SK-N-SH (cell line): Measurements from ENCODE around the gene TACC2. TPM values are rescaled to one million over a fixed set of nuclear protein-coding genes. Genes with fewer than 3 reads are reported as not detected.

Experiments used
- CTCF ChIA-PET: fragments of 300-600, 350-600 bp; formaldehyde crosslinking; extraction: SDS; loops from one replicate; lab custom pipeline; 2021; lab: Yijun Ruan, JAX
- POLR2A ChIA-PET: fragments of 350-600 bp; sonication (Branson Sonifier 250); formaldehyde crosslinking; extraction: SDS; loops from one replicate; lab custom pipeline; 2020; ENCODE audit warnings: antibody characterized with exemption, inconsistent platforms; lab: Yijun Ruan, JAX
- DNase-seq: peaks from one replicate; pipeline ENCODE4 v3.0.0; 2012
- H2AFZ ChIP-seq: fragments of 200-600 bp; sonication (generic); 2 replicates; pipeline ENCODE4 v1.8.1; 2016; ENCODE audit warnings: antibody characterized with exemption, mild to moderate bottlenecking, low read depth
- H3F3A ChIP-seq: fragments of 200-600 bp; sonication (generic); replicated peaks from 2 replicates; pipeline ENCODE3; 2016; ENCODE audit warnings: antibody characterized with exemption, mild to moderate bottlenecking; ENCODE audit not compliant: insufficient read depth
- H3K27ac ChIP-seq, 2 experiments: fragments of 200-500 bp in 1 of 2; fragments of 200-600 bp in 1 of 2; sonication (Bioruptor generic) in 1 of 2; sonication (generic), shearing (Covaris generic) in 1 of 2; 2 replicates each; pipeline versions ENCODE4 v1.5.1 to v1.6.1; 2014 to 2016; ENCODE audit warnings: low read depth in 2 of 2, inconsistent platforms in 1 of 2, low read length in 1 of 2, mild to moderate bottlenecking in 1 of 2, mixed read lengths in 1 of 2
- H3K27me3 ChIP-seq: fragments of 200-600 bp; sonication (generic), shearing (Covaris generic); 2 replicates; pipeline ENCODE4 v1.6.1; 2016; ENCODE audit warnings: mixed run types; ENCODE audit not compliant: insufficient read depth
- H3K36me3 ChIP-seq, 2 experiments: fragments of 200-500 bp in 1 of 2; fragments of 200-600 bp in 1 of 2; sonication (Bioruptor generic) in 1 of 2; sonication (generic) in 1 of 2; replicated peaks in 1 of 2; 2 replicates each; pipeline versions ENCODE3 to v1.5.1; 2014 to 2016; ENCODE audit warnings: low read length in 1 of 2, mild to moderate bottlenecking in 1 of 2; ENCODE audit not compliant: insufficient read depth in 2 of 2, control insufficient read depth in 1 of 2
- H3K4me1 ChIP-seq, 2 experiments: fragments of 200-500 bp in 1 of 2; fragments of 200-600 bp in 1 of 2; sonication (Bioruptor generic) in 1 of 2; sonication (generic), shearing (Covaris generic) in 1 of 2; 2 replicates each; pipeline versions ENCODE4 v1.5.1 to v1.6.1; 2014 to 2016; ENCODE audit warnings: low read depth in 1 of 2, low read length in 1 of 2, mixed run types in 1 of 2; ENCODE audit not compliant: insufficient read depth in 2 of 2, control insufficient read depth in 1 of 2
- H3K4me2 ChIP-seq: fragments of 200-600 bp; sonication (generic), shearing (Covaris generic); 2 replicates; pipeline ENCODE4 v1.6.1; 2017; ENCODE audit warnings: mixed run types
- H3K4me3 ChIP-seq, 2 experiments: fragments of 200-500 bp in 1 of 2; fragments of 200-600 bp in 1 of 2; sonication (Bioruptor generic) in 1 of 2; sonication (generic), shearing (Covaris generic) in 1 of 2; 2 replicates each; pipeline versions ENCODE4 v1.5.1 to v1.8.1; 2014 to 2016; ENCODE audit warnings: low read depth in 2 of 2, inconsistent platforms in 1 of 2, low read length in 1 of 2, mild to moderate bottlenecking in 1 of 2, mixed read lengths in 1 of 2, moderate library complexity in 1 of 2
- H3K79me2 ChIP-seq: fragments of 200-600 bp; sonication (generic); 2 replicates; pipeline ENCODE4 v1.8.1; 2017; ENCODE audit warnings: mild to moderate bottlenecking; ENCODE audit not compliant: insufficient read depth
- H3K9ac ChIP-seq: fragments of 200-600 bp; sonication (generic); 2 replicates; pipeline ENCODE4 v1.6.1; 2017; ENCODE audit warnings: mixed run types
- H3K9me2 ChIP-seq: fragments of 200-600 bp; sonication (generic); 2 replicates; pipeline ENCODE4 v1.6.1; 2017; ENCODE audit warnings: mixed run types
- H3K9me3 ChIP-seq: fragments of 200-600 bp; sonication (generic); 2 replicates; pipeline ENCODE4 v1.6.1; 2017; ENCODE audit warnings: mixed run types, mild to moderate bottlenecking, moderate library complexity
- H4K20me1 ChIP-seq: fragments of 200-600 bp; sonication (generic); 2 replicates; pipeline ENCODE4 v1.6.1; 2017; ENCODE audit warnings: mild to moderate bottlenecking, mixed run types; ENCODE audit not compliant: insufficient read depth
- CHD2 ChIP-seq: fragments of 150-350 bp; IDR thresholded peaks from 2 replicates; pipeline ENCODE4 v1.6.1; 2018; ENCODE audit warnings: low read length; ENCODE audit not compliant: partially characterized antibody
- CTCF ChIP-seq: fragments of 200-600 bp; sonication (generic); IDR thresholded peaks from 2 replicates; pipeline ENCODE4 v1.6.1; 2017; ENCODE audit warnings: antibody characterized with exemption, mild to moderate bottlenecking, moderate library complexity
- ELF1 ChIP-seq: IDR thresholded peaks from 2 replicates; pipeline ENCODE4 v1.4.0; 2012
- EP300 ChIP-seq, 2 experiments: IDR thresholded peaks; 2 replicates each; pipeline versions ENCODE4 v1.4.0 to v1.6.1; 2012; ENCODE audit warnings: borderline replicate concordance in 1 of 2, low read depth in 1 of 2, low read length in 1 of 2
- EZH2phosphoT487 ChIP-seq: fragments of 200-600 bp; sonication (generic); IDR thresholded peaks from 2 replicates; pipeline ENCODE4 v1.6.1; 2017; ENCODE audit warnings: low read depth, mixed run types, mild to moderate bottlenecking, antibody characterized with exemption, moderate library complexity, borderline replicate concordance
- FOSL2 ChIP-seq: IDR thresholded peaks from 2 replicates; pipeline ENCODE4 v1.4.0; 2012; ENCODE audit warnings: low read depth, mild to moderate bottlenecking, moderate library complexity, borderline replicate concordance
- FOXJ3 ChIP-seq: sonication (generic); formaldehyde crosslinking; IDR thresholded peaks from 2 replicates; pipeline ENCODE4 v1.5.1; 2020; ENCODE audit warnings: mild to moderate bottlenecking, missing genetic modification reagents
- FOXM1 ChIP-seq: IDR thresholded peaks from 2 replicates; pipeline ENCODE4 v1.4.0; 2012; ENCODE audit warnings: low read depth, mild to moderate bottlenecking
- JUND ChIP-seq: IDR thresholded peaks from 2 replicates; pipeline ENCODE4 v1.4.0; 2012
- NFIC ChIP-seq: IDR thresholded peaks from 2 replicates; pipeline ENCODE4 v1.4.0; 2012; ENCODE audit warnings: borderline replicate concordance
- NRF1 ChIP-seq: IDR thresholded peaks from 2 replicates; pipeline ENCODE4 v1.6.1; 2012; ENCODE audit warnings: low read depth, mild to moderate bottlenecking, low read length
- PBX3 ChIP-seq: IDR thresholded peaks from 2 replicates; pipeline ENCODE4; 2012
- POLR2AphosphoS5 ChIP-seq: IDR thresholded peaks from 2 replicates; pipeline ENCODE4 v1.6.1; 2012; ENCODE audit warnings: low read depth, low read length
- RCOR1 ChIP-seq: fragments of 150-350 bp; IDR thresholded peaks from 2 replicates; pipeline ENCODE4 v1.6.1; 2017; ENCODE audit warnings: antibody characterized with exemption, low read length
- RFX5 ChIP-seq: IDR thresholded peaks from 2 replicates; pipeline ENCODE4 v1.6.1; 2012; ENCODE audit warnings: mild to moderate bottlenecking, improper control_type of control experiment, low read length
- RXRA ChIP-seq: IDR thresholded peaks from 2 replicates; pipeline ENCODE4 v1.4.0; 2012; ENCODE audit warnings: low read depth, mild to moderate bottlenecking, borderline replicate concordance
- SMC3 ChIP-seq: IDR thresholded peaks from 2 replicates; pipeline ENCODE4 v1.6.1; 2012; ENCODE audit warnings: low read depth, low read length, improper control_type of control experiment
- TCF12 ChIP-seq: IDR thresholded peaks from 2 replicates; pipeline ENCODE4 v1.4.0; 2012
- USF2 ChIP-seq: fragments of 150-350 bp; IDR thresholded peaks from 2 replicates; pipeline ENCODE4 v1.6.1; 2017; ENCODE audit warnings: antibody characterized with exemption, low read length, low read depth, borderline replicate concordance
- YY1 ChIP-seq: IDR thresholded peaks from 2 replicates; pipeline ENCODE4 v1.4.0; 2012; ENCODE audit warnings: low read depth, mild to moderate bottlenecking
- ZBTB33 ChIP-seq: IDR thresholded peaks from 2 replicates; pipeline ENCODE4 v1.4.0; 2012; ENCODE audit warnings: low read depth, borderline replicate concordance
- WGBS: methylation state at CpG from one replicate; pipeline ENCODE4 v1.1.6; 2017; ENCODE audit warnings: low lambda C conversion rate; 5-methylcytosine and 5-hydroxymethylcytosine counted together
- polyA plus RNA-seq, 3 experiments: library from polyadenylated mRNA; depleted of rRNA; stranded (reverse); fragments of >200 nt; gene quantifications; 2 replicates each; pipeline ENCODE4 v1.2.3, GENCODE V29; 2012

Gene TACC2
- polyA plus RNA-seq, 1 of the 3 experiments (the other 2 are of a cell fraction), result 8.8 TPM

GRCh38 chr10:122173766-122174435, 184.9 kb downstream of the TACC2 start:
- DNase-seq, result no peak
- H3K4me2 ChIP-seq, result no peak overlapping the region
- TF ChIP-seq NFIC (no peak), SMC3 (no peak), RFX5 (no peak), CHD2 (no peak), JUND (no peak), PBX3 (no peak), YY1 (no peak), RXRA (no peak), POLR2AphosphoS5 (no peak), FOXJ3 (CRISPR knock-in tag) (no peak), ELF1 (no peak)
- H4K20me1 ChIP-seq, result no peaks in the 10 kb centered on the region
- H3K79me2 ChIP-seq, result no peaks in the 10 kb centered on the region
- H2AFZ ChIP-seq, result no peak overlapping the region
- no peaks in the 10 kb centered on the region for H3K27me3 ChIP-seq
- POLR2A ChIA-PET, result interaction anchor here (1.2 kb wide), 1 partner anchor 16 kb away, joined by 3 read pairs; no protein-coding TSS in a partner anchor
- no peaks in the 10 kb centered on the region for H3K9me3 ChIP-seq
- WGBS, result 94% methylated on average over 6 of the region's 8 CpGs
- no peak overlapping the region for H3K27ac ChIP-seq
- no peak overlapping the region for H3K9ac ChIP-seq
- CTCF ChIA-PET, result interaction anchor here (0.7 to 1.1 kb wide), 3 partner anchors 8 to 37 kb away, joined by 3 to 7 read pairs (median 3); no protein-coding TSS in a partner anchor
- no peaks in the 10 kb centered on the region for H3F3A ChIP-seq
- no peak overlapping the region for H3K4me3 ChIP-seq
- no peaks in the 10 kb centered on the region for H3K9me2 ChIP-seq
- H3K4me1 ChIP-seq, result peaks cover 0 to 40% of the 10 kb centered on the region in 2 experiments; a peak in 1 of 4 replicates
- H3K36me3 ChIP-seq, result no peaks in the 10 kb centered on the region

- H3K4me1 ChIP-seq, result peaks cover 0 to 29% of the 10 kb centered on the region in 2 experiments; a peak in 1 of 4 replicates
- no peak overlapping the region for H3K9ac ChIP-seq
- H2AFZ ChIP-seq, result no peak overlapping the region
- H3K27ac ChIP-seq, result no peak overlapping the region; a peak in 1 of 4 replicates
- ChIA-PET CTCF (interaction anchor here (1.2 kb wide), 1 partner anchor 15 kb away, joined by 3 read pairs; no protein-coding TSS in a partner anchor), POLR2A (no interaction called here)
- no peak overlapping the region for H3K4me3 ChIP-seq
- no peaks in the 10 kb centered on the region for H3K27me3 ChIP-seq
- H3K9me3 ChIP-seq, result no peaks in the 10 kb centered on the region
- no peaks in the 10 kb centered on the region for H3K36me3 ChIP-seq
- no peaks in the 10 kb centered on the region for H3K9me2 ChIP-seq
- H3F3A ChIP-seq, result no peaks in the 10 kb centered on the region
- DNase-seq, result no peak
- WGBS, result 96% methylated on average over 4 of the region's 4 CpGs
- H4K20me1 ChIP-seq, result no peaks in the 10 kb centered on the region
- no peak overlapping the region for H3K4me2 ChIP-seq
- no peaks in the 10 kb centered on the region for H3K79me2 ChIP-seq
- no peak for TF ChIP-seq EP300 (IDR thresholded peaks at IDR 0.05; ENCODE audit: borderline replicate concordance in 1 of 2, low read depth in 1 of 2, low read length in 1 of 2)
- no peak for TF ChIP-seq ZBTB33
- TF ChIP-seq NRF1, result no peak
- no peak for TF ChIP-seq TCF12
- no peak for TF ChIP-seq RCOR1
- TF ChIP-seq FOSL2, result no peak
- no peak for TF ChIP-seq CTCF
- TF ChIP-seq EZH2phosphoT487, result no peak
- TF ChIP-seq USF2, result no peak
- no peak for TF ChIP-seq FOXM1
Measured at GRCh38 chr10:122176232-122177213, 187.6 kb downstream of the TACC2 start.
